Heart right ventricle (tissue), 16 donors: ENCODE results near the gene SNX11. TPM values are rescaled to one million over a fixed set of nuclear protein-coding genes. Genes with fewer than 3 reads are reported as not detected.
A peak's percentile ranks its signal among the peaks of the same experiment; 100 is the strongest.

Source experiments
- ATAC-seq, 8 donors: fragments of 200-7000 bp; cut with Tn5 transposase; one replicate each; pipeline ENCODE4 v1.9.1; 2020; ENCODE audit warnings: mild to moderate bottlenecking in 8 of 8, moderate library complexity in 8 of 8, moderate number of reproducible peaks in 1 of 8
- DNase-seq, 2 donors: peaks; one replicate each; pipeline ENCODE4 v3.0.0-alpha.2; 2020
- H3K27ac ChIP-seq, 10 donors: fragments of 200-600 bp; sonication (generic) in 2 of 10; one replicate each; pipeline versions ENCODE4 v1.5.0 to v1.8.0; 2020 to 2022; ENCODE audit warnings: mild to moderate bottlenecking in 3 of 10
- H3K27me3 ChIP-seq, 7 donors: fragments of 200-600 bp; one replicate each; pipeline ENCODE4 v1.8.0; 2021 to 2022; ENCODE audit warnings: mild to moderate bottlenecking in 2 of 7
- H3K36me3 ChIP-seq, 9 donors: fragments of 200-600 bp; sonication (generic) in 1 of 9; one replicate each; pipeline versions ENCODE4 v1.5.0 to v1.8.0; 2020 to 2022; ENCODE audit warnings: mild to moderate bottlenecking in 2 of 9
- H3K4me1 ChIP-seq, 9 donors: fragments of 200-600 bp; sonication (generic) in 1 of 9; one replicate each; pipeline versions ENCODE4 v1.5.0 to v1.8.0; 2020 to 2022; ENCODE audit warnings: mild to moderate bottlenecking in 4 of 9
- H3K4me3 ChIP-seq, 10 donors: fragments of 200-600 bp; sonication (generic) in 2 of 10; one replicate each; pipeline versions ENCODE4 v1.5.0 to v1.8.0; 2020 to 2022; ENCODE audit warnings: mild to moderate bottlenecking in 7 of 10, moderate library complexity in 2 of 10
- H3K9me3 ChIP-seq, 11 donors: fragments of 200-600 bp in 10 of 11; sonication (generic) in 2 of 11; one replicate each; pipeline versions ENCODE4 v1.5.0 to v1.8.0; 2013 to 2022; ENCODE audit warnings: mild to moderate bottlenecking in 2 of 11, control low read depth in 1 of 11, moderate library complexity in 1 of 11
- WGBS, 2 donors: extraction: QIAGEN DNeasy Blood & Tissue Kit; methylation state at CpG; one replicate each; pipeline ENCODE4 v1.1.7; 2013; ENCODE audit warnings: inconsistent platforms in 1 of 2; 5-methylcytosine and 5-hydroxymethylcytosine counted together
- intact Hi-C, 10 donors: fragments of 100-400 bp; cut with DNase I; formaldehyde crosslinking; loops; one replicate each; pipeline versions ENCODE4 v1.11.1 to v1.14.2; 2022
- polyA plus RNA-seq, 2 donors: library from polyadenylated mRNA; stranded (reverse); fragments of 200-250 nt; gene quantifications; one replicate each; pipeline ENCODE4 v1.2.3, GENCODE V29; 2013
- total RNA-seq, 10 donors: library from RNA; stranded (reverse); fragmentation: NEBNext Ultra II Directional in 3 of 10; extraction: Animal tissue kit (Norgen Biotek cat#: 25700) in 3 of 10; gene quantifications; one replicate each; pipeline versions ENCODE4 v1.2.1 to v1.2.4, GENCODE V29; 2021 to 2023
- TF ChIP-seq, protein P1 (sequence below), 9 donors: fragments of 200-600 bp; sonication (generic) in 2 of 9; IDR thresholded peaks; one replicate each; pipeline versions ENCODE4 v1.5.0 to v1.8.0; 2021 to 2022; ENCODE audit warnings: antibody characterized with exemption in 9 of 9, mild to moderate bottlenecking in 5 of 9, moderate library complexity in 1 of 9
- donor health status: Arrhythmogenic right ventricular cardiomyopathy.
- donor health status: ischemic (EF 13 %, LVEDD 7.1; RV severe dilation, severe dysfunction).
- donor health status: healthy with polysubstance abuse.
- donor health status: DM: no; HTN: yes; CAD: no.
- donor health status: DM: no; HTN: no; CAD: no.
- donor health status: ischemic (EF 25% LVEDD 6.9; RV normal size, moderate dysfunction).
- donor health status: ischemic (EF 25% LVEDD 5.7; RV mildly dilated, moderate dysfunction).
- donor health status: healthy.
- donor health status: DM: yes; HTN: yes; CAD: no.
- donor health status: Ischemic cardiomyopathy.
- donor health status: ischemic (EF 35%, LVEDD 5.7; RV mildly dilated, moderate dysfunction).
- donor health status: nonischemic (EF 11% LVEDD 7.7; RV severe dilation, severe dysfunction).
- donor health status: DM: yes; HTN: yes; CAD: no.
- donor health status: PGD.
- donor health status: ischemic (EF 29% LVEDD 5.4; RV normal size, mild dysfunction).
- donor health status: nonischemic (EF 23%, LVEDD 6.1; RV moderate dilation, normal function).

SNX11 gene
- total and polyA plus RNA-seq, 12 donors = 7.1 to 17.1 (median 12.3) TPM

- TF ChIP-seq, protein P1, sequence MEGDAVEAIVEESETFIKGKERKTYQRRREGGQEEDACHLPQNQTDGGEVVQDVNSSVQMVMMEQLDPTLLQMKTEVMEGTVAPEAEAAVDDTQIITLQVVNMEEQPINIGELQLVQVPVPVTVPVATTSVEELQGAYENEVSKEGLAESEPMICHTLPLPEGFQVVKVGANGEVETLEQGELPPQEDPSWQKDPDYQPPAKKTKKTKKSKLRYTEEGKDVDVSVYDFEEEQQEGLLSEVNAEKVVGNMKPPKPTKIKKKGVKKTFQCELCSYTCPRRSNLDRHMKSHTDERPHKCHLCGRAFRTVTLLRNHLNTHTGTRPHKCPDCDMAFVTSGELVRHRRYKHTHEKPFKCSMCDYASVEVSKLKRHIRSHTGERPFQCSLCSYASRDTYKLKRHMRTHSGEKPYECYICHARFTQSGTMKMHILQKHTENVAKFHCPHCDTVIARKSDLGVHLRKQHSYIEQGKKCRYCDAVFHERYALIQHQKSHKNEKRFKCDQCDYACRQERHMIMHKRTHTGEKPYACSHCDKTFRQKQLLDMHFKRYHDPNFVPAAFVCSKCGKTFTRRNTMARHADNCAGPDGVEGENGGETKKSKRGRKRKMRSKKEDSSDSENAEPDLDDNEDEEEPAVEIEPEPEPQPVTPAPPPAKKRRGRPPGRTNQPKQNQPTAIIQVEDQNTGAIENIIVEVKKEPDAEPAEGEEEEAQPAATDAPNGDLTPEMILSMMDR (IDR thresholded peaks at IDR 0.05) = no peak
- peak in 6 of 8 donors; percentile 24 to 61 (median 42) for ATAC-seq
Observed at GRCh38 chr17:48132385-48132784, 24.8 kb downstream of the SNX11 start.

DNA sequence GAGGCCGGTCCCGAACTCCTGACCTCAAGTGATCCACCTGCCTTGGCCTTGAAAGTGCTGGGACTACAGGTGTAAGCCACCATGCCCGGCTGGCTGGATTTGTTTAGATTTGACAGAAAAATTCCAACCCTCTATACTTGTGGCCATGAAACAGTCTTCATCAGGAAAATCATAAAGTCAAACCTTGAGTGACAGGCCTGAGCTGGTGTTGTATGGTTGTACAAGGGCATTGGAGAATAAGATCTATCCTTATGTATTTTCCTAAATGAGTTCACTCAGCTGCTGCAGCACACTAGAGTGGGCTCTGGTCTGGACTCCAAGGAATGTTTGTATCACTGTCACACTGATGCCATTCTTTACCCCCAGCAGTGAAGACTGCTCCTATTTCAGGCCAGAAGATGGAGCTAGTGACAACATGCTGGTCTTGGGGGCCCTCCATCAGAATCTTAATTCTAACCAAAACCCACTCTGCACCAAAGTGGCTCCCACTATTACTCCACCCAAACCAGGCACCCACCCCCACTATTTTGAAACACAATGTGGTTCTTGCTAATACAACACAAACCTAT is 27.4 kb downstream of the SNX11 start:
- H3K27ac ChIP-seq = no peak overlapping the region
- ATAC-seq (no peak), DNase-seq (no peak)
- TF ChIP-seq, protein P1 (IDR thresholded peaks at IDR 0.05) = peak in 1 of 9 donors; percentile 11
- peaks cover 0 to 9% (median 0%) of the 10 kb centered on the region in 7 donors for H3K27me3 ChIP-seq
- H3K4me1 ChIP-seq = peaks cover 0 to 16% (median 0%) of the 10 kb centered on the region in 9 donors
- no peaks in the 10 kb centered on the region for H3K36me3 ChIP-seq
- no peak overlapping the region for H3K4me3 ChIP-seq
- intact Hi-C loops = loop anchor here in 4 of 10 donors (5.0 to 10.0 kb wide), 4 partner anchors 58 to 283 kb away; partner anchors contain the start of genes PNPO (in 1 of the 4) and SP6 (in 1 of the 4)
- 88 to 95% methylated on average over 3 of the region's 3 CpGs for WGBS, 2 donors
- H3K9me3 ChIP-seq = no peaks in the 10 kb centered on the region

More at GRCh38 chr17:48132385-48132784, 24.8 kb downstream of the SNX11 start:
- peaks cover 0 to 3% (median 0%) of the 10 kb centered on the region in 7 donors for H3K27me3 ChIP-seq
- no peaks in the 10 kb centered on the region for H3K9me3 ChIP-seq
- H3K4me1 ChIP-seq = peaks cover 0 to 9% (median 0%) of the 10 kb centered on the region in 9 donors
- WGBS, 2 donors = 77 to 87% methylated on average over 5 of the region's 5 CpGs
- no peak for DNase-seq
- H3K36me3 ChIP-seq = no peaks in the 10 kb centered on the region
- no peak overlapping the region for H3K4me3 ChIP-seq
- peak overlapping the region in 1 of 10 donors; percentile 64 for H3K27ac ChIP-seq
- intact Hi-C loops = loop anchor here in 4 of 10 donors (5.0 to 10.0 kb wide), 4 partner anchors 55 to 280 kb away; partner anchors contain the start of genes PNPO (in 1 of the 4) and SP6 (in 1 of the 4)

DNA sequence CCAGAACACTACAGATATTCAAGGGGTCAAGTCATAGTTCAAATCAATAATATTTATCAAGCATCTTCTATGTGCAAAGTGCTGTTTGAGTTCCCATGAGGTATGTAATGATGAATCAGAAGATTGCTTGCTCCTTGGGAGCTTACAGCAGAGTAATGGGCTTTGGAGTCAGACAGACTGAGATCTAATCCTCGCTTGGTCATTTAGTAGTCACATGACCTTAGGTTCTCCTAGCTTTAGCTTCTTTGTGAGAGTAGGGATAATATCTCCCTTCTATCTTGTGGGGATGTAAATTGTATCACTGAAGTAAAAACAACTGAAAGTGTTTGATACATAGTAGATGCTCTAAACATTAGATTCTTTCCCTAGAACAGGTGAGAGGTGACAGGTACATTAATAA is 30.1 kb downstream of the SNX11 start:
- Histone ChIP-seq H3K9me3 (no peaks in the 10 kb centered on the region), H3K27ac (no peak overlapping the region), H3K4me3 (no peak overlapping the region), H3K4me1 (peaks cover 0 to 15% (median 0%) of the 10 kb centered on the region in 9 donors), H3K36me3 (no peaks in the 10 kb centered on the region), H3K27me3 (peaks cover 0 to 28% (median 10%) of the 10 kb centered on the region in 7 donors)
- DNase-seq = no peak
- no peak for ATAC-seq
- WGBS, 2 donors = 74 to 76% methylated on average over 1 of the region's 1 CpG
- intact Hi-C loops = loop anchor here in 1 of 10 donors (10.0 kb wide), 1 partner anchor 193 kb away; the partner anchor contains the start of gene PNPO
- TF ChIP-seq, protein P1 (IDR thresholded peaks at IDR 0.05) = no peak

DNA sequence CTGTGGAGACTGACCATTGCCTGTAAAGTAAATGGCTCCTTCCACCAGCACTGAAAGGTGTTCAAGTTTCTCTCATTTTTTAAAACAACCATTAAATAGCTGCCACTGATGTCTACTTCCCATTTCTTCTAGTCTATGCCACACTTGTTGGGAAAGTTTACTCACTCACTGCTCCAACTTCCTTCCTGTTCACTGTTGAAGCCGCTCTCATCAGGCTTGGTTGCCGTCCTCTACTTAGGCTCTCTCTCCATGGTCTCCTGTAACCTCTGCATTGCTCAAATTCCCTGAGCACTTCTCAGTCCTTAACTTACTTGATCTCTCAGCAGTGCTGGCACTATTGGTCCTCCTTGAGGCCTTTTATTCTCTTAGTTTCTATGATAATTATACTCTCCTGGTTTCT is 32.4 kb downstream of the SNX11 start:
- intact Hi-C loops = loop anchor here in 1 of 10 donors (10.0 kb wide), 1 partner anchor 195 kb away; the partner anchor contains the start of gene PNPO
- Histone ChIP-seq H3K27ac (peak overlapping the region in 1 of 10 donors; percentile 76), H3K4me3 (no peak overlapping the region), H3K36me3 (no peaks in the 10 kb centered on the region), H3K27me3 (peaks cover 0 to 51% (median 29%) of the 10 kb centered on the region in 7 donors), H3K9me3 (no peaks in the 10 kb centered on the region), H3K4me1 (peaks cover 0 to 15% (median 0%) of the 10 kb centered on the region in 9 donors)
- WGBS, 2 donors = 50 to 59% methylated on average over 2 of the region's 2 CpGs
- no peak for DNase-seq
- TF ChIP-seq, protein P1 (IDR thresholded peaks at IDR 0.05) = no peak
- ATAC-seq = peak in 4 of 8 donors; percentile 37 to 67 (median 47)
